ENCODE data around the gene PLEKHG2. TPM values are rescaled to one million over a fixed set of nuclear protein-coding genes. Genes with fewer than 3 reads are reported as not detected.
A peak's percentile ranks its signal among the peaks of the same experiment; 100 is the strongest.

PLEKHG2 gene
- total and polyA plus RNA-seq, 9 of the 15 experiments (the other 6 are each of a cell fraction or from before 2014, with no cell fraction given), result 0.98 to 45.7 (median 9.8) TPM

GRCh38 chr19:39402346-39403300 lies 9.8 kb upstream of the PLEKHG2 start (continued):
- peak; percentile 85 for TF ChIP-seq RBFOX2 (IDR thresholded peaks at IDR 0.05; ENCODE audit: low read depth, low read length)
- no peak for TF ChIP-seq MCM2 (IDR thresholded peaks at IDR 0.05; ENCODE audit: low read depth)
- TF ChIP-seq MIER1 (IDR thresholded peaks at IDR 0.05; ENCODE audit: low read depth), result no peak
- no peak for TF ChIP-seq ZNF277 (CRISPR knock-in tag; IDR thresholded peaks at IDR 0.05; ENCODE audit: borderline replicate concordance)
- peak; percentile 47 for TF ChIP-seq E2F8 (IDR thresholded peaks at IDR 0.05; ENCODE audit: low read depth, partially characterized antibody)
- no peak; the same call in 1 of the 2 replicates for TF ChIP-seq SMARCA4 (IDR thresholded peaks at IDR 0.05)
- peak; percentile 97 for TF ChIP-seq ZNF592 (IDR thresholded peaks at IDR 0.05)
- peak; percentile 77; the same call in 1 of the 2 replicates for TF ChIP-seq ZNF511 (CRISPR knock-in tag; IDR thresholded peaks at IDR 0.05)
- peak; percentile 57; the same call in 1 of the 2 replicates for TF ChIP-seq CBX5 (IDR thresholded peaks at IDR 0.05; ENCODE audit: borderline replicate concordance, low read depth)
- peak; percentile 60 for TF ChIP-seq NEUROD1 (IDR thresholded peaks at IDR 0.05; ENCODE audit: borderline replicate concordance, low read depth, low read length, partially characterized antibody)
- TF ChIP-seq ATF1 (CRISPR knock-in tag; IDR thresholded peaks at IDR 0.05), result no peak
- TF ChIP-seq ATF1 (tag; IDR thresholded peaks at IDR 0.05), result peak; percentile 41; the same call in 1 of the 2 replicates
- TF ChIP-seq ZNF561 (CRISPR knock-in tag; conservative IDR thresholded peaks at IDR 0.05), result no peak
- no peak for TF ChIP-seq ZC3H8 (IDR thresholded peaks at IDR 0.05)
- no peak for TF ChIP-seq ZNF354B (CRISPR knock-in tag; IDR thresholded peaks at IDR 0.05)
- no peak for TF ChIP-seq POLR2H (tag; IDR thresholded peaks at IDR 0.05; ENCODE audit: low read depth)
- no peak for TF ChIP-seq PREB (CRISPR knock-in tag; IDR thresholded peaks at IDR 0.05)
- TF ChIP-seq PTBP1 (IDR thresholded peaks at IDR 0.05; ENCODE audit: low read depth, low read length), result no peak
